ENCODE measurements around the gene SFMBT1. TPM values are rescaled to one million over a fixed set of nuclear protein-coding genes. Genes with fewer than 3 reads are reported as not detected.

The SFMBT1 gene
- total and polyA plus RNA-seq, 2 of the 4 experiments (the other 2 are of a cell fraction) = 1.0 to 1.8 TPM

GRCh38 chr3:53079791-53080555 lies 34.1 kb upstream of the SFMBT1 start:
- in situ Hi-C loops (cut with MboI; ENCODE audit: low sequenced_read_pairs) = loop anchor here (10.0 kb wide), 1 partner anchor 335 kb away; no protein-coding TSS in a partner anchor

More at GRCh38 chr3:53079791-53080555, 34.1 kb upstream of the SFMBT1 start:
- TF ChIP-seq, protein P1, sequence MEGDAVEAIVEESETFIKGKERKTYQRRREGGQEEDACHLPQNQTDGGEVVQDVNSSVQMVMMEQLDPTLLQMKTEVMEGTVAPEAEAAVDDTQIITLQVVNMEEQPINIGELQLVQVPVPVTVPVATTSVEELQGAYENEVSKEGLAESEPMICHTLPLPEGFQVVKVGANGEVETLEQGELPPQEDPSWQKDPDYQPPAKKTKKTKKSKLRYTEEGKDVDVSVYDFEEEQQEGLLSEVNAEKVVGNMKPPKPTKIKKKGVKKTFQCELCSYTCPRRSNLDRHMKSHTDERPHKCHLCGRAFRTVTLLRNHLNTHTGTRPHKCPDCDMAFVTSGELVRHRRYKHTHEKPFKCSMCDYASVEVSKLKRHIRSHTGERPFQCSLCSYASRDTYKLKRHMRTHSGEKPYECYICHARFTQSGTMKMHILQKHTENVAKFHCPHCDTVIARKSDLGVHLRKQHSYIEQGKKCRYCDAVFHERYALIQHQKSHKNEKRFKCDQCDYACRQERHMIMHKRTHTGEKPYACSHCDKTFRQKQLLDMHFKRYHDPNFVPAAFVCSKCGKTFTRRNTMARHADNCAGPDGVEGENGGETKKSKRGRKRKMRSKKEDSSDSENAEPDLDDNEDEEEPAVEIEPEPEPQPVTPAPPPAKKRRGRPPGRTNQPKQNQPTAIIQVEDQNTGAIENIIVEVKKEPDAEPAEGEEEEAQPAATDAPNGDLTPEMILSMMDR (conservative IDR thresholded peaks at IDR 0.05; ENCODE audit: low read depth, low read length) = no peak
- no peak for TF ChIP-seq NFE2L2 (IDR thresholded peaks at IDR 0.05; ENCODE audit: low read depth, low read length)
- TF ChIP-seq RCOR1 (IDR thresholded peaks at IDR 0.05; ENCODE audit: insufficient replicate concordance, low read length) = no peak
- no peak for TF ChIP-seq ELK1 (IDR thresholded peaks at IDR 0.05; ENCODE audit: borderline replicate concordance, low read depth, low read length)
- TF ChIP-seq RAD21 (IDR thresholded peaks at IDR 0.05; ENCODE audit: low read length) = no peak
- TF ChIP-seq POLR2A (IDR thresholded peaks at IDR 0.05; ENCODE audit: low read depth, low read length) = no peak
- no peak for TF ChIP-seq CHD1 (IDR thresholded peaks at IDR 0.05; ENCODE audit: low read depth, low read length)
- TF ChIP-seq MXI1 (IDR thresholded peaks at IDR 0.05; ENCODE audit: borderline replicate concordance, low read depth, low read length) = no peak
- TF ChIP-seq BHLHE40 (IDR thresholded peaks at IDR 0.05; ENCODE audit: low read depth, low read length) = no peak
- Histone ChIP-seq H2AK9ac (replicated peaks; ENCODE audit: low read depth, low read length, poor library complexity) (no peak overlapping the region), H3K9me1 (ENCODE audit: insufficient read depth, low read length) (0 out of 2 replicates have a peak, but pooled peaks cover 3% of the 10 kb centered on the region), H3K4me1 (ENCODE audit: control insufficient read depth, insufficient read depth, low read length) (peaks cover 9% of the 10 kb centered on the region; the same call in 1 of the 2 replicates), H2AK5ac (ENCODE audit: low read depth, low read length) (no peak overlapping the region), H3K18ac (ENCODE audit: low read depth, low read length) (no peak overlapping the region), H2BK120ac (ENCODE audit: low read depth, low read length) (no peak overlapping the region), H3K4ac (ENCODE audit: low read depth, low read length) (no peak overlapping the region), H4K20me1 (ENCODE audit: insufficient read depth, low read length) (no peaks in the 10 kb centered on the region; the same call in 1 of the 2 replicates), H3K79me1 (ENCODE audit: low read depth in 1 of 2, low read length in 2 of 2) (no peaks in the 10 kb centered on the region), H3K56ac (ENCODE audit: extremely low read depth, insufficient read depth, low read length) (no peak overlapping the region), H2BK15ac (ENCODE audit: low read depth, low read length) (no peak overlapping the region), H3K9ac (ENCODE audit: low read depth, low read length) (no peak overlapping the region), H2BK5ac (ENCODE audit: low read depth, low read length, poor library complexity, severe bottlenecking) (no peak overlapping the region), H3K4me2 (ENCODE audit: low read depth, low read length) (no peak overlapping the region), H3K27me3 (ENCODE audit: control insufficient read depth, insufficient read depth, low read length) (no peaks in the 10 kb centered on the region), H4K5ac (ENCODE audit: low read depth, low read length) (no peak overlapping the region), H2BK20ac (ENCODE audit: low read depth, low read length) (no peak overlapping the region), H3K9me3 (ENCODE audit: control insufficient read depth, insufficient read depth, low read length) (no peaks in the 10 kb centered on the region), H3K27ac (ENCODE audit: insufficient read depth, low read length) (no peak overlapping the region), H3K36me3 (ENCODE audit: control insufficient read depth, insufficient read depth, low read length) (no peaks in the 10 kb centered on the region), H2AFZ (replicated peaks; ENCODE audit: low read length, poor library complexity) (no peak overlapping the region), H4K91ac (ENCODE audit: insufficient read depth, low read depth, low read length) (no peak overlapping the region), H3K23ac (ENCODE audit: low read depth, low read length) (no peak overlapping the region), H3K4me3 (ENCODE audit: insufficient read depth, low read depth, low read length) (no peak overlapping the region), H3K14ac (replicated peaks; ENCODE audit: low read depth, low read length) (no peak overlapping the region), H4K8ac (ENCODE audit: low read depth in 2 of 2, low read length in 2 of 2) (no peak overlapping the region)
- no TSS peak for BruUV-seq (replicated peaks)
- dilution Hi-C loops (cut with HindIII; ENCODE audit: low sequenced_read_pairs, unreplicated experiment) (no loop called here), intact Hi-C loops (cut with micrococcal nuclease) (no loop called here)
- ChIA-PET CTCF (no interaction called here), POLR2A (ENCODE audit: unreplicated experiment) (no interaction called here)
- ATAC-seq (ENCODE audit: low read depth) = no peak
- WGBS, 2 experiments (ENCODE audit: extremely low coverage in 2 of 2, insufficient read length in 1 of 2) = 0% methylated on average over 1 of the region's 12 CpGs; no CpG with 5 or more reads in 1 of the 2 experiments
- DNase-seq = no peak

All from IMR-90 (cell line).